Epidermal melanocyte (primary cell): ENCODE measurements around the gene SPEN.

ENCODE experiments used
- DNase-seq: peaks from one replicate; pipeline ENCODE4 v3.0.0; 2011; ENCODE audit warnings: low spot score; ENCODE audit not compliant: insufficient read length

SPEN gene

DNA sequence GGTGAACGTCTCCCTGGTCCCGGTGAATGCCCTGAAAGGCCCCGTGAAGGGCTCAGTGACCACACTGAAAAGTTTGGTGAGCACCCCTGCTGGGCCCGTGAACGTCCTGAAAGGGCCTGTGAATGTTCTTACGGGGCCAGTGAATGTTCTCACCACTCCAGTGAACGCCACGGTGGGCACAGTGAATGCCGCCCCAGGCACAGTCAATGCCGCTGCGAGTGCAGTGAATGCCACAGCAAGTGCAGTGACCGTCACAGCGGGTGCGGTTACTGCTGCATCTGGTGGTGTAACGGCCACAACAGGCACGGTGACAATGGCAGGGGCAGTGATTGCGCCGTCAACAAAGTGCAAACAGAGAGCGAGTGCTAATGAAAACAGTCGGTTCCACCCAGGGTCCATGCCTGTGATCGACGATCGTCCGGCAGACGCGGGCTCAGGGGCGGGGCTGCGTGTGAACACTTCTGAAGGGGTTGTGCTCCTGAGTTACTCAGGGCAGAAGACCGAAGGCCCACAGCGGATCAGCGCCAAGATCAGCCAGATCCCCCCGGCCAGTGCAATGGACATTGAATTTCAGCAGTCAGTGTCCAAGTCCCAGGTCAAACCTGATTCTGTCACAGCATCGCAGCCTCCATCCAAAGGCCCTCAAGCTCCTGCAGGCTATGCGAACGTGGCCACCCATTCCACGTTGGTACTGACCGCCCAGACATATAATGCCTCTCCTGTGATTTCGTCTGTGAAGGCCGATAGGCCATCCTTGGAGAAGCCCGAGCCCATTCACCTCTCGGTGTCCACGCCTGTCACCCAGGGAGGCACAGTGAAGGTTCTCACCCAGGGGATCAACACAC lies 86.9 kb downstream of the SPEN start:
- no peak for DNase-seq

- no peak for DNase-seq
These were observed 87.8 kb downstream of the SPEN start for GRCh38 chr1:15935056-15935950.

DNA sequence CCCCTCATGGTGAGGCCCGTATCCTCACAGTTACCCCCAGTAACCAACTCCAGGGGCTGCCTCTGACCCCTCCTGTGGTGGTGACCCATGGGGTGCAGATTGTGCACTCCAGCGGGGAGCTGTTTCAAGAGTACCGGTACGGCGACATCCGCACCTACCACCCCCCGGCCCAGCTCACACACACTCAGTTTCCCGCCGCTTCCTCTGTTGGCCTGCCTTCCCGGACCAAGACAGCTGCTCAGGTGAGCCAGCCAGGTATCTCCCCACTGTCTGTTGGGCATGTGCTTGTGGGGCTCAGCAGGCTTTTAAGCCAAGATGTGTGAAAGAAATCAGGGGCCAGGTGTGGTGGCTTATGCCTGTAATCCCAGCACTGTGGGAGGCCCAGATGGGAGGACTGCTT lies 88.5 kb downstream of the SPEN start:
- no peak for DNase-seq

DNA sequence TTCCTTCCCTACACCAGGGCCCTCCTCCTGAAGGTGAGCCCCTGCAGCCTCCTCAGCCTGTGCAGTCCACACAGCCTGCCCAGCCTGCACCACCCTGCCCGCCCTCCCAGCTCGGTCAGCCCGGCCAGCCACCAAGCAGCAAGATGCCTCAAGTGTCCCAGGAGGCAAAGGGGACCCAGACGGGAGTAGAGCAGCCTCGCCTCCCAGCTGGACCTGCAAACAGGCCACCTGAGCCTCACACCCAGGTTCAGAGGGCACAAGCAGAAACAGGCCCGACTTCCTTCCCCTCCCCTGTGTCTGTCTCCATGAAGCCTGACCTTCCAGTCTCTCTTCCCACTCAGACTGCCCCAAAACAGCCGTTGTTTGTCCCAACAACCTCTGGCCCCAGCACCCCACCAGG lies 89.6 kb downstream of the SPEN start:
- DNase-seq, result no peak

- DNase-seq, result no peak
These were observed 90.2 kb downstream of the SPEN start for GRCh38 chr1:15937706-15938168.

- no peak for DNase-seq
These were observed 91.2 kb downstream of the SPEN start for GRCh38 chr1:15938628-15939161.

GRCh38 chr1:15939181-15940109 lies 91.9 kb downstream of the SPEN start:
- no peak for DNase-seq

- DNase-seq, result no peak
These were observed 92.9 kb downstream of the SPEN start for GRCh38 chr1:15940110-15941043.

DNA sequence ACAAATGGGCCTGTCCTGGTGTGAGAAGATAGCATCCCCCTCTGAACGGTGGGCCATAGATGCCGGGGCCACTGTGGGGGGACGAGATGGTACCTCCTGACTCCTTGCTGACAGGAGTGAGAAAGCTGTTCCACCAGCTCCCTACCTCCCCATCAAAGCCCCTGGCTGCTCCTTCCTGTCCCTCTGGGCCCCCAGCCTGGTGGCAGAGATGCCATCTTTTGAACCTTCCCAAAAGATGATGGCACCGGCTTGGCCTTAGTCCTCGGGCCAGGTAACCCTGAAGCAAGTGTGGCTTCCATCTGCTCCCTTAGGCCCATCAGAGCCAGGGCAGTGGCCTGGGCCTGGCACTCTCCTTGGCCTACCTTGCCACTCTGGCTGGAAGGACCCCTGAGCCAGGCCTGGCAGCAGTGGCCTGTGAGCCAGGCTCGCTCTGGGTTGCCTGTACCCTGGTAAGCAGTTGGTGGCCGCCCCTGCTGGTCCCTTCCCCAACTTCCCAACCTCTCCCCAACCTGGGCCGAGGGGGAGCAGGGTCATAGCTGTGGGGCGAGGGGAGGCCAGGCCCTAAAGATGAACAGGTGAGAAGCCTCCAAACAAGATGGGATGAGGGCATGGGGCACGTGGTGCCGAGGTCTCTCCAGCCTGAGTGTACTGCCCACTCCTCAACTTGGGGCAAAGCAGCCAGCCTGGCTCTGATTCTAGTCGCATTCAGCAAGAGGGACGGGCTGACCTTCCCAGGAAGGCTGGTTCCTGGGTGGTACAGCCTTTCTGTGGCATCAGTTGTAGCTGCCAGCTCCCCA lies 93.7 kb downstream of the SPEN start:
- DNase-seq, result no peak

GRCh38 chr1:15941899-15942660 lies 94.6 kb downstream of the SPEN start:
- DNase-seq, result no peak

DNA sequence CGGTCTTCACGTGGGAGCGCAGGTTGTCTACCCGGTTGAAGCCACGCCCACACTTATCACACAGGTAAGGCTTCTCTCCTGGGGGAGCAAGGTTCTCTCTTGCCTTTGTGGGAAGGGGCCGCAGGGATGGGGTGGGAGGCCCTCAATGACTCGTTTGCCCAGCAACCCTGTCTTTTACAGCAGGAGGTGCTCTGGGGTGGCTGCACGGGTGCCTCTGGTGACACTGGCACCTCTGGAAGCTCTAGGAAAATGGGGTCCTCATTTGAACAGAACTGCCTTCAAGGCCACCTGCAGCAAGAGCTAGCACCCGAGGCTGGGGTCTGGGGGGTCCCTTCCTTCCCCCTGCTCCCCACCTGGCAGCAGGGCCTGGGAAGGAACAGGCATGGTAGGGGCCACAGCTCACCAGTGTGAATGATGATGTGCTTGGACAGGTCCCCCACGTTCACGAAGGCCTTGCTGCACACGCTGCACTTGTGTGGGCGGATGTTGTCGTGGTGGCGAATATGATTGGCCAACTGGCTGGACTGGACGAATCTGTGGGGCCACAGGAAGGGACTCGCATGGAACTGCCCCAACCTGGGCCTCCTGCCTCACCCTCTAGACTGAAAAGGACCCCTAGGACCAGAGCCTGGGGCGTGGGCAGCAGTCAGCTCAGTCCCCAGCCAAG lies 95.3 kb downstream of the SPEN start:
- no peak for DNase-seq

- no peak for DNase-seq
These were observed 96.0 kb downstream of the SPEN start for GRCh38 chr1:15943328-15943991.

- no peak for DNase-seq
These were observed 96.4 kb downstream of the SPEN start for GRCh38 chr1:15943992-15944307.

DNA sequence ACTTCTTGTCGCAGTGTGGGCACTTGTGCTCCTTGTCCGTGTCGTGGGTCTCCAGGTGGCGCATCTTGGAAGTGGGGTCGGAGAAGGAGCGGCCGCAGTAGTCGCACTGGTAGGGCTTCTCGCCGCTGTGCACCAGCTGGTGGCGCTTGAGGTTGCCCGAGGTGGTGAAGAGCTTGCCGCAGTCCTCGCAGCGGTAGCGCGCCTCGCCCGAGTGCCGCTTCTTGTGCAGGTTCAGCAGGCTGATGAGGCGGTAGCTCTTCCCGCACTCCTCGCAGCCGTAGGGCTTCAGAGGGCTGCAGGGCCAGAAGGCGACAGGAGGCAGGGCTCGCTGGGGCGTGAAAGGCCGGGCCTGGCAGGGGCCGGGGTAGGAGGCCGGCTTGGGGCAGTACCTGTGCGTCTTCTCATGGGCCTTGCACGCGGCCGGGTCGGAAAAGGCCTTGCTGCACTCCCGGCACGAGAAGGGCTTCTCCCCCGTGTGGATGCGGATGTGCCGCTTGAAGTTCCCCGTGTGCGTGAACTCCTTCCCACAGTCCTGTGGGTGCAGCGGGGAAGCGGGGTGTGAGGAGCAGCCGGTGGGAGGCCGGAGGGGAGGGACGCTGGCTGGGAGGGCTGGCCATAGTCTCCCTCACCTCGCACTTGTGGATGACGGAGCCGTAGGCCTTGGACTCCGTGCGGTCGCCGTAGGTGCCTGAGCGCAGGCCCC lies 97.0 kb downstream of the SPEN start:
- DNase-seq, result no peak

DNA sequence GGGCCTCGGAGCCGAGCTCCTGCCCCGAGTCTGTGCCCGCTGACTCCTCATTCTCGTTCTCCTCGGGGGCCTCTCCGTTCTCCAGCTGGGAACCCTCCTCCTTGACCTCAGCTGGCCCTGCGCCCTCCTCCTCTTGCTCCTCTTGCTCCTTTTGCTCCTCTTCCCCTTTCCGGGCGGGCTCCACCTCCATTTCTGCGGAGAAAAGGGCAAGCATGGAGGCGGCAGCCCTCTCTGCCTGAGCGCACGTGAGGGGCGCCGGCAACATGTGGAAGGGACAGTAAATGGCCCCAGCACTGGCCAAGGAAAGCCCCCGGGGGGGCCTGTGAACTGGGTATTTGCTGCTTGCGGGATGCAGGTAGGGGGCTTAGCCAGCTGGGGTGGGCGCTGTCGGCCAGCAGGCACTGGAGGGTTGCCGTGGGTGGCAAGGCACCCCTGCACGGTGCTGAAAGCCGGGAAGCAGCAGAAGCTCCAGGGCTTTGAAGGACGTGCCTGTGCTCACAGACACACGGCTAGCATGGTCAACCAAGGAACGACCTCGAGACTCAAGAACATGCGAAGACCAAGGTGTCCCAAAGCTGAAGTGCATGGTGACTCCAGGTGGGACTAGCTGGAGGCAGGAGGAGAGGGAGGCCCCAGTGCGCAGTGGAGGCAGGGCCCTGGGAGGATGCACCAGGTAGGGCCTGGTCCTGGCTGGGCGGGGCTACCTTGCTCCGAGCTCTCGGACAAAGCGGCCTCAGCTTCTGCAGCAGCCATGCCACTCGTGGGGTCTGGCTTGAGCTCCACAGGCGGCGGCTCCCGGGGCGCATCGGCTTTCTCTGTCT lies 97.7 kb downstream of the SPEN start:
- no peak for DNase-seq
